Upper lobe of right lung (tissue), 1 donor: Measurements from ENCODE around the gene TNF. TPM values are rescaled to one million over a fixed set of nuclear protein-coding genes. Genes with fewer than 3 reads are reported as not detected.

Experiments
- ATAC-seq: fragments of 200-7000 bp; cut with Tn5 transposase; one replicate; pipeline ENCODE4 v1.9.1; 2020; ENCODE audit warnings: mild to moderate bottlenecking, moderate library complexity
- DNase-seq: peaks from one replicate; pipeline ENCODE4 v3.0.0-alpha.2; 2020
- H3K27ac ChIP-seq: fragments of 200-600 bp; one replicate; pipeline ENCODE4 v1.8.0; 2022
- H3K27me3 ChIP-seq: fragments of 200-600 bp; one replicate; pipeline ENCODE4 v1.8.0; 2022; ENCODE audit warnings: mild to moderate bottlenecking
- H3K36me3 ChIP-seq: fragments of 200-600 bp; one replicate; pipeline ENCODE4 v1.8.0; 2022
- H3K4me1 ChIP-seq: fragments of 200-600 bp; one replicate; pipeline ENCODE4 v1.8.0; 2022
- H3K4me3 ChIP-seq: fragments of 200-600 bp; one replicate; pipeline ENCODE4 v1.8.0; 2022; ENCODE audit warnings: mild to moderate bottlenecking
- H3K9me3 ChIP-seq: fragments of 200-600 bp; one replicate; pipeline ENCODE4 v1.8.0; 2022
- intact Hi-C: fragments of 100-400 bp; cut with DNase I; formaldehyde crosslinking; loops from one replicate; pipeline ENCODE4 v1.11.0; 2022
- total RNA-seq: library from RNA; stranded (reverse); fragmentation: NEBNext Ultra II Directional; extraction: Animal tissue kit (Norgen Biotek cat#: 25700); gene quantifications from one replicate; pipeline ENCODE4 v1.2.1, GENCODE V29; 2021
- TF ChIP-seq, protein P1 (sequence below): fragments of 200-600 bp; IDR thresholded peaks from one replicate; pipeline ENCODE4 v1.8.0; 2022; ENCODE audit warnings: antibody characterized with exemption
- donor health status: DM: no; HTN: yes; CAD: no; lungs with severe emphysema.

TNF gene
- total RNA-seq, 1 donor from 2014 or later = 2.4 TPM

DNA sequence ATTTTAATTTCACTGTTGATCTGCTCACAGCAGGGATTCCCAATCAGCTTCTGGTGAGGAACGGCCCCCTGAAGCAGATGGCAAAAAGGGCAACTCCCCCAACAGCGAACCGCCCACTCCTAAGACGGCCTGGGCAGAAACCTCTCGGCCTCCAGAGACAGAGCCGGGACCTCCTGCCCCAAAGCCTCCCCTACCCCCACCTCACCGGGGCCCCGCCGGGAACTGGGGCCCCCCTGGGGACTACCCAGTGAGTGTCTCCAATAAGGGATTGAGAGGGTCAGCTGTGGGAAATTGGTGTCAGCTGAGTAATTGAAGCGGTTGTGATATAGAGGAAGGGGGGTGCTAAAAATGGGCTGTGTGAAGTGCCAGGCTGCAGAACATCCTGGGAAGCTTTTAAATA is 51.6 kb downstream of the TNF start:
- H3K36me3 ChIP-seq = peaks cover 87% of the 10 kb centered on the region
- no peaks in the 10 kb centered on the region for H3K9me3 ChIP-seq

DNA sequence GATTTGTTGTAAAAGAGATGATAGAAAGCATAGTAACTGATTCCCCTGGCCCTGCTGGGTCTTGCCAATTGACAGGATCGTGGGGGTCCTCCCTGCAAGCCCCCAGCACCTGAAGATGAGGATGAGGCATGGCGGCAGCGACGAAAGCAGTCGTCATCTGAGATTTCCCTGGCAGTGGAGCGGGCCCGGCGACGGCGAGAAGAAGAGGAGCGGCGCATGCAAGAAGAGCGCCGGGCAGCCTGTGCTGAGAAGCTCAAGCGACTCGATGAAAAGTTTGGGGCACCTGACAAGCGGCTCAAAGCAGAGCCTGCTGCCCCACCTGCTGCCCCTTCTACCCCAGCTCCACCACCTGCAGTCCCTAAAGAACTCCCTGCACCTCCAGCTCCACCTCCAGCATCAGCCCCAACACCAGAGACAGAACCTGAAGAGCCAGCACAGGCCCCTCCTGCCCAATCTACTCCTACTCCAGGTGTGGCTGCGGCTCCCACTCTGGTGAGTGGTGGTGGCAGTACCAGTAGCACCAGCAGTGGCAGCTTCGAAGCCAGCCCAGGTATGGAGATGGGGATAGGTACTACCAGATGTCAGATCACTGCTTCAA is 52.4 kb downstream of the TNF start:
- no peaks in the 10 kb centered on the region for H3K9me3 ChIP-seq
- intact Hi-C loops = no loop called here
- no peaks in the 10 kb centered on the region for H3K27me3 ChIP-seq
- H3K4me3 ChIP-seq = no peak overlapping the region
- peaks cover 95% of the 10 kb centered on the region for H3K36me3 ChIP-seq
- ATAC-seq (no peak), DNase-seq (no peak)
- H3K4me1 ChIP-seq = peaks cover under 1% of the 10 kb centered on the region
- TF ChIP-seq, protein P1, sequence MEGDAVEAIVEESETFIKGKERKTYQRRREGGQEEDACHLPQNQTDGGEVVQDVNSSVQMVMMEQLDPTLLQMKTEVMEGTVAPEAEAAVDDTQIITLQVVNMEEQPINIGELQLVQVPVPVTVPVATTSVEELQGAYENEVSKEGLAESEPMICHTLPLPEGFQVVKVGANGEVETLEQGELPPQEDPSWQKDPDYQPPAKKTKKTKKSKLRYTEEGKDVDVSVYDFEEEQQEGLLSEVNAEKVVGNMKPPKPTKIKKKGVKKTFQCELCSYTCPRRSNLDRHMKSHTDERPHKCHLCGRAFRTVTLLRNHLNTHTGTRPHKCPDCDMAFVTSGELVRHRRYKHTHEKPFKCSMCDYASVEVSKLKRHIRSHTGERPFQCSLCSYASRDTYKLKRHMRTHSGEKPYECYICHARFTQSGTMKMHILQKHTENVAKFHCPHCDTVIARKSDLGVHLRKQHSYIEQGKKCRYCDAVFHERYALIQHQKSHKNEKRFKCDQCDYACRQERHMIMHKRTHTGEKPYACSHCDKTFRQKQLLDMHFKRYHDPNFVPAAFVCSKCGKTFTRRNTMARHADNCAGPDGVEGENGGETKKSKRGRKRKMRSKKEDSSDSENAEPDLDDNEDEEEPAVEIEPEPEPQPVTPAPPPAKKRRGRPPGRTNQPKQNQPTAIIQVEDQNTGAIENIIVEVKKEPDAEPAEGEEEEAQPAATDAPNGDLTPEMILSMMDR = no peak
- H3K27ac ChIP-seq = no peak overlapping the region

More for the DNA sequence above, 51.6 kb downstream of the TNF start:
- Histone ChIP-seq H3K27ac (no peak overlapping the region), H3K27me3 (no peaks in the 10 kb centered on the region), H3K4me3 (no peak overlapping the region), H3K4me1 (peaks cover 9% of the 10 kb centered on the region)
- ATAC-seq (no peak), DNase-seq (no peak)
- intact Hi-C loops = no loop called here
- TF ChIP-seq, protein P1 = no peak

Other genes starting within 250 kb of the TNF start
- gene HLA-B, start 218.4 kb upstream of the TNF start, total RNA-seq = 2,632 TPM
- 36.6 TPM for gene MICA, start 172.0 kb upstream of the TNF start, total RNA-seq
- gene MICB, start 77.4 kb upstream of the TNF start, total RNA-seq = 8.2 TPM
- gene MCCD1, start 46.6 kb upstream of the TNF start, total RNA-seq = not detected
- gene DDX39B, start 33.6 kb upstream of the TNF start, total RNA-seq = 241 TPM
- 0.75 TPM for gene ATP6V1G2, start 29.0 kb upstream of the TNF start, total RNA-seq
- 22.6 TPM for gene NFKBIL1, start 28.0 kb upstream of the TNF start, total RNA-seq
- 0.46 TPM for gene LTA, start 3.3 kb upstream of the TNF start, total RNA-seq
- gene LTB, start 6.9 kb downstream of the TNF start, total RNA-seq = 6.2 TPM
- 68.1 TPM for gene LST1, start 10.7 kb downstream of the TNF start, total RNA-seq
- gene NCR3, start 17.4 kb downstream of the TNF start, total RNA-seq = 1.8 TPM
- 55.3 TPM for gene AIF1, start 39.7 kb downstream of the TNF start, total RNA-seq
- 138 TPM for gene PRRC2A, start 45.1 kb downstream of the TNF start, total RNA-seq
- gene BAG6, start 77.1 kb downstream of the TNF start, total RNA-seq = 238 TPM
- gene APOM, start 80.3 kb downstream of the TNF start, total RNA-seq = 2.6 TPM
- 25.6 TPM for gene C6orf47, start 85.2 kb downstream of the TNF start, total RNA-seq
- gene GPANK1, start 89.4 kb downstream of the TNF start, total RNA-seq = 13.9 TPM
- gene CSNK2B, start 90.5 kb downstream of the TNF start, total RNA-seq = 114 TPM
- 12.6 TPM for gene LY6G5B, start 94.4 kb downstream of the TNF start, total RNA-seq
- 3.4 TPM for gene LY6G5C, start 105.5 kb downstream of the TNF start, total RNA-seq
- gene ABHD16A, start 127.8 kb downstream of the TNF start, total RNA-seq = 55.8 TPM
- gene LY6G6F, start 131.3 kb downstream of the TNF start, total RNA-seq = not detected
- gene LY6G6D, start 139.8 kb downstream of the TNF start, total RNA-seq = not detected
- gene LY6G6C, start 146.2 kb downstream of the TNF start, total RNA-seq = not detected
- gene MPIG6B, start 147.8 kb downstream of the TNF start, total RNA-seq = 1.1 TPM
- 71.2 TPM for gene DDAH2, start 153.7 kb downstream of the TNF start, total RNA-seq
- 286 TPM for gene CLIC1, start 161.0 kb downstream of the TNF start, total RNA-seq
- 11.2 TPM for gene MSH5, start 164.4 kb downstream of the TNF start, total RNA-seq
- gene SAPCD1, start 187.1 kb downstream of the TNF start, total RNA-seq = 2.6 TPM
- gene VWA7, start 201.8 kb downstream of the TNF start, total RNA-seq = 3.4 TPM
- gene VARS1, start 220.2 kb downstream of the TNF start, total RNA-seq = 53.0 TPM
- 30.8 TPM for gene LSM2, start 231.4 kb downstream of the TNF start, total RNA-seq
- 2.0 TPM for gene HSPA1L, start 239.7 kb downstream of the TNF start, total RNA-seq
- gene HSPA1A, start 240.0 kb downstream of the TNF start, total RNA-seq = 150 TPM